NB4 (cell line): ENCODE measurements around the gene REC114.
"Not testable (repeated sequence)": the region's sequence is repeated elsewhere in the genome, so short reads cannot be mapped to it uniquely, and the experiment has no call there.

Experiments used
- DNase-seq: peaks from one replicate; pipeline ENCODE4 v3.0.0; 2010; ENCODE audit warnings: low read depth
- H3K4me3 ChIP-seq: one replicate; pipeline ENCODE4 v1.5.1; 2011; ENCODE audit warnings: mild to moderate bottlenecking, low read depth, low read length, moderate library complexity
- CTCF ChIP-seq: IDR thresholded peaks from one replicate; pipeline ENCODE4 v1.5.1; 2012; ENCODE audit warnings: low read depth, low read length
- MAX ChIP-seq: IDR thresholded peaks from 2 replicates; pipeline ENCODE4 v1.6.1; 2011; ENCODE audit warnings: low read depth, low read length
- MYC ChIP-seq: IDR thresholded peaks from 2 replicates; pipeline ENCODE4 v1.6.1; 2011; ENCODE audit warnings: low read depth, low read length
- POLR2A ChIP-seq: IDR thresholded peaks from 2 replicates; pipeline ENCODE4 v1.6.1; 2011; ENCODE audit warnings: mild to moderate bottlenecking; ENCODE audit not compliant: insufficient read length; ENCODE audit errors: extremely low read depth

The REC114 gene

GRCh38 chr15:73570355-73571032 lies 127.5 kb downstream of the REC114 start:
- DNase-seq, result no peak
- no peak overlapping the region for H3K4me3 ChIP-seq
- TF ChIP-seq MAX (no peak), MYC (no peak), CTCF (no peak), POLR2A (no peak)

DNA sequence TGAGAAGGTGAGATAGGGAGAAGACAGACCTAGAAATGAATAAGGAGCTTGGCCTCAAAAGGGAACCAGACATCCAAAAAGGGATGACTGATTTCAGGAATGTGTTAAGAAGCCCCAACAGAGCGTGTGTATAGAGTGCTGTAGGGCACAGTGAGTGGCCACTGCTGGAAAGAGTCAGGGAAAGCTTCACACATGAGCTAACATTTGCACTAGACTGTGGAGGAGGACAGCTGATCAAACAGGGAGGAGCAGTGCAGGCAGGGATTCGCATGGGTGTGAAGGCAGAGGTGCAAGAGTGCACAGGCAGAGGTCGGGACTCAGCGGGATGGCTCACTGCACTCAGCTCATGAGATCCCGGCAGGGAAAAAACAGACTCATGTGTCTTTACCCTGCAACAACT lies 128.4 kb downstream of the REC114 start:
- TF ChIP-seq MAX, result no peak
- TF ChIP-seq MYC, result no peak
- TF ChIP-seq CTCF, result no peak
- no peak for TF ChIP-seq POLR2A
- H3K4me3 ChIP-seq, result no peak overlapping the region
- no peak for DNase-seq

DNA sequence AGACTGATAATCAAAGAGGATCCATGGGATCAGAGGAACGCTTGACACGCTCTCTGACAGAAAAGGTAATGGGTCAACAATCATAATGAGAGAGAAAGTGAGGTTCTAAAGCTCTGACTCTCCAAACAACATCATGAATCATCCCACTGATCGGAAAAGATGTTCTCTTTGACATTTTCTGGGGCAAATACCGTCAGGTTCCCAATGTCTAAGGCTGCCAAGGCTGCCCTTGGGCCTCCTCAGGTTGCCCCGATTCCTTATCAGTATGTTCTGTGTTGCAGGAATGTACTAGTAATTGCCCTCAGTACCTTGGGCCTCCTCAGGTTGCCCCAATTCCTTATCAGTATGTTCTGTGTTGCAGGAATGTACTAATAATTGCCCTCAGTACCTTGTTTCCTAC lies 129.3 kb downstream of the REC114 start:
- no peak for DNase-seq
- TF ChIP-seq MAX, result no peak
- no peak for TF ChIP-seq MYC
- TF ChIP-seq POLR2A, result no peak
- no peak for TF ChIP-seq CTCF
- H3K4me3 ChIP-seq, result no peak overlapping the region

DNA sequence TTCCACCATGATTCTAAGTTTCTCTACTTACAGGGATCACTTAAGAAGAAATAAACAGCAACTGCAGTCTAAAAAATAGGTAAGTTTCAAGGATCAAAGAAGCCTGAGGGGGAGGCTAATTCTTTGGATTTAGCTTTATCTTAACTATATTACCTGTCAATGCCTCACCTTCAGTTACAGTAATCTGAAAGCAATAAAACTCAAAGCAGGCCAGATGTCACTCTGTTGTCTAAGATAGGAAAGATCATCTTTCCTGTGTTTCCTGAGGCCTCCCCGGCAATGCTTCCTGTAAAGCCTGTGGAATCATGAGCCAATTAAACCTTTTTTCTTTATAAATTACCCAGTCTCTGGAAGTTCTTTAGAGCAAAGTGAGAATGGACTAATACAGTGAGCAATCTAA lies 130.1 kb downstream of the REC114 start:
- H3K4me3 ChIP-seq, result no peak overlapping the region
- TF ChIP-seq MAX, result no peak
- no peak for TF ChIP-seq MYC
- no peak for TF ChIP-seq CTCF
- no peak for TF ChIP-seq POLR2A
- DNase-seq, result no peak

DNA sequence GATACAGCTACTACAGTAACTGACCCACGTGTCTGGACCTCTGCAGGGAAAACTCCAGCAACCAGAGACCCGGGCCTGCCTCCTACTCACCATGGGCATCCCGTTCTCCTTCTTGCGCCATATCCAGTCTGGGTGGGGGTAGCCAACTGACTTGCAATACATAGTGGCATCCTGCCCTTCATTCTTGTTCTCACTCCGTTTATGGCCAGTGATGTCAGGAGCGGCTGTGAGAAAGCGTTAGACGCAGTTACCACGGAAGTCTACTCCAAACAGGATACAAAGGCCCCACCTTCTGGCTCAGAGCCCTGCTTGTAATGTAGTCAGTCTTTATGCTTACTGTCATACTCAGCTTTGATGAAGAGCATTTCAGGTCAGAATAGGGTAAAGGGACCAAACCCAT lies 130.6 kb downstream of the REC114 start:
- H3K4me3 ChIP-seq, result no peak overlapping the region
- no peak for TF ChIP-seq POLR2A
- TF ChIP-seq MYC, result no peak
- no peak for TF ChIP-seq MAX
- TF ChIP-seq CTCF, result no peak
- DNase-seq, result no peak

DNA sequence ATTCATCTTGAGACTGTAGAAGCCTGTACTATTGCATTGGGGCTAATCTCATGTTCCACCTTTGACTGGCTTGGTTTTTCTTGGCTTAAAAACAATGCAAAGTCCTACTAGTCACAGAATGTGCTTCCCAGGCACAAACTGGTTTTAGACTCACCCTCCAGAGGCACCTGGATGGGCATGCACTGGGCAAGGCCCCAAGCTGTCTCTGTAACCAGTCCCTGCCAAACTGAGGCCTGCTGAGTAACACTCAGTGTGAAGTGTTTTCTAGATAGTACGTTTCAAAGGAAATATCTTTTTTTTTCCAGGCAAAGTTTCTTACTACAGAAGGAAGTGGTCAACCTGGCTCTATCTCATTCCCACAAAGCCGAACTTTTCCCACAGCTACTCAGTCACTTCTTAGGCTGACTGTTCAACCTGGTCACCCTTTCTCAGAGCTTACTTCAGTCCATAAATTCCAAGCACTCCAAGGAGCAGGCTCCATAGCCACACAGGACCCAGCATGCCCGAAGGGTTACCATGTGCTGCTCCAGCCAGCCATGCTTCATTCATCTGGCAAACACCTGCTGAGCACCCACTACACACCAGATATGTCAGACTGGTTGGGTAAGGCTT lies 132.8 kb downstream of the REC114 start:
- H3K4me3 ChIP-seq, result no peak overlapping the region
- TF ChIP-seq MYC (no peak), CTCF (no peak), POLR2A (no peak), MAX (no peak)
- no peak for DNase-seq

GRCh38 chr15:73577593-73577992 lies 134.6 kb downstream of the REC114 start:
- DNase-seq, H3K4me3 ChIP-seq: not testable (repeated sequence)
